GM21786 (cell line): Measurements from ENCODE around the gene CYP4A11.
"Not testable (repeated sequence)": the region's sequence is repeated elsewhere in the genome, so short reads cannot be mapped to it uniquely, and the experiment has no call there.

Experiments
- ATAC-seq: cut with Tn5 transposase; IDR thresholded peaks from one replicate; pipeline ENCODE4 v1.9.1; 2021; ENCODE audit not compliant: unreplicated experiment

The CYP4A11 gene

DNA sequence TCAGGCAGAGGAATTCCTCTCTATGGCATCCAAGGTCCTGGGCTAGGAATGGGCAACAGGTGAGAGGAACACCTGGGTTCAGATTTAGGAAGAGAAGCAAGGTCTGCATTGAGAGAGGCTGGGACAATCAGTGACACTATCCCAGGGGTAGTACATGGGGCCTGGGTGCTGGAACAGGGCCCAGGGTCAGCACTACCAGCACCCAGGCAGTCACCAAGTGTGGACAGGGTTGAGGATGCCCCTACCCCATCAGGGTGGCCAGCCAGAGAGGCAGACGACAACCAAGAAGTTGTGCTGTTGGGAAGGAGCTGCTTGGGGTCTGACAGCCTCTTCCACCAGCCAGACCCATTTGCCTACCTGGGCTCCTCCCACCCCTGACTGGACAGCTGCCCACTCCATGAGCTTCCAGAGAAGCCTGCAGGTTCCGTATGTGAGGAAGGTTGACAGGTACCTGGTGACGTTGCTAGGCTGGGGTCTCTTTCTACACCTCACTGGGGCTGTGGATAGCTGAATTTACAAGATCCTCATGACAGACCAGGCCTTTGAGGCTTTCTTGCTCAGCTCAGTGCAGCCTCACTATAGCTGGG lies 13.9 kb downstream of the CYP4A11 start:
- ATAC-seq, result no peak

DNA sequence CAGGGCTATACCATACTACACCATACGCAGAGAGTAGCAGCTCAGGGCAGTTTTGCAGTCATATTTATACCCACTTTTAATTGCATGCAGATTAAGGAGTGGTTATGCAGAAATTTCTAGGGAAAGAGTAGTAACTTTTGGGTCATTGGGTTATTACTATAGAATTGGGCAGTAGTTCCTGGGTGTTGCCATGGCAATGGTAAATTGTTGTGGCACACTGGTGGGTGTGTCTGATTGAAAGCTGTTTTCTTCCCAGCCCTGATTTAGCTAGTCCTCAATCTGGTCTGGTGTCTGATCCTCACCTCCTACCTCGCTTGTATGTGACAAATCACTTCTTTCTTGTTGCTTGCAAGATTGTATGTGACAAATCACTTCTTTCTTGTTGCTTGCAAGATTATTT lies 30.5 kb downstream of the CYP4A11 start:
- ATAC-seq, result no peak

DNA sequence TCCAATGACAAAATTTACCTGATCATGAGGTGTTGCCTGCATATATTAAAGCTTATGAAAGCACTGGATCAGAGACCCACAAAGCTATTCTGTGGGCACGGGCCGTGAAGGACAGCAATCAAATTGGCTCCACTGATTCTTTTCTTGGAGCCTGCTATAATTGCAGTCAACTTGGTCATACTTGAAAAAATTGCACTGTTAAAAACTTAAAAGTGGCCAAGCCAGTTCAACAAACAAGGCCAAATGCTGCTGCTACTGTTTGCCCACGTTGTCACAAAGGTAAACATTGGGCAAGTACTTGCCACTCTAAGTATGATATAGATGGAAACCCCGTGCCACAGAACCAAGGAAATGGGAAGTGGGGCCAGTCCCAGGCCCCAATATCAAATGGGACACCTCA lies 37.8 kb downstream of the CYP4A11 start:
- no peak for ATAC-seq

DNA sequence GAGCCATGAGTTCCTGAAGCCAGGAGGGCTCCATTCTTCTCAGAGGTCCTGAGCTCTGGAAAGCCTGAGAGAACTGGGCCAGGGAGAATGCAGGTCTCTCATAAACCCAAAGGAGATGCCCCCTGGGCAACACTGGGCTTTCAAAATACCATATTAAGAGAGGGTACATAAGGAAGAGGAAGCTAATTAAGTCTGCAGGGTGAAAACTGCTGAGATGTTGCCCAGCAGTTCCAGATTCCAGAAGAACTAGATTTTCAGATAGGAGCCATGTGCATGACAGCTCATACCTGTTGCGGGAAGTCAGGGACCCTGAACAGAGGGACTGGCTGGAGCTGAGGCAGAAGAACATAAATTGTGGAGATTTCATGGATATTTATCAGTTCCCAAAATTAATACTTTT lies 40.9 kb downstream of the CYP4A11 start:
- ATAC-seq, result no peak

- ATAC-seq, result not testable (repeated sequence)
These were observed 59.6 kb downstream of the CYP4A11 start for GRCh38 chr1:46881656-46882055.
